LNCAP (cell line): ENCODE results near the gene KLHL40.

ENCODE experiments used
- TF ChIP-seq, protein P1 (sequence below): fragments of 450-650 bp; IDR thresholded peaks from 2 replicates; pipeline ENCODE4 v1.5.1; 2017; ENCODE audit warnings: mild to moderate bottlenecking

The KLHL40 gene

DNA sequence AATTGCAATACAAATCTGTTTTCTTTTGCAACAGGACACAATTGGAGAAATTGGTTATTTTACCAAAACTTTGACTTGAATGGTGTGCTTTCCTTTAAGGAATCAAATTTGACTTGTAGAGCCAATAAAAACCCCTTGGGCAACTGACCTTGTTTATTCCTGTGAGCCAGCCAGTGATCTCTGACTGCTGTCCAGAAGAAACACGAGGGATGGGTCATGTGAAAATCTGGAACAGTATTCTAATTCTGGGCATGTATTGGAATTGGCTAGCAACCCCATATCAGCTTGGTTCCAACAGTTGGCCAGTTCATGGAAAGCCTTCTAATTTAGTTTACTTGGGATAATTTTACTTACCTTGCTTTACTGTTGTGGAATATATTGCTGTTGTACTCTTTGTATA lies 36.4 kb downstream of the KLHL40 start:
- TF ChIP-seq, protein P1, sequence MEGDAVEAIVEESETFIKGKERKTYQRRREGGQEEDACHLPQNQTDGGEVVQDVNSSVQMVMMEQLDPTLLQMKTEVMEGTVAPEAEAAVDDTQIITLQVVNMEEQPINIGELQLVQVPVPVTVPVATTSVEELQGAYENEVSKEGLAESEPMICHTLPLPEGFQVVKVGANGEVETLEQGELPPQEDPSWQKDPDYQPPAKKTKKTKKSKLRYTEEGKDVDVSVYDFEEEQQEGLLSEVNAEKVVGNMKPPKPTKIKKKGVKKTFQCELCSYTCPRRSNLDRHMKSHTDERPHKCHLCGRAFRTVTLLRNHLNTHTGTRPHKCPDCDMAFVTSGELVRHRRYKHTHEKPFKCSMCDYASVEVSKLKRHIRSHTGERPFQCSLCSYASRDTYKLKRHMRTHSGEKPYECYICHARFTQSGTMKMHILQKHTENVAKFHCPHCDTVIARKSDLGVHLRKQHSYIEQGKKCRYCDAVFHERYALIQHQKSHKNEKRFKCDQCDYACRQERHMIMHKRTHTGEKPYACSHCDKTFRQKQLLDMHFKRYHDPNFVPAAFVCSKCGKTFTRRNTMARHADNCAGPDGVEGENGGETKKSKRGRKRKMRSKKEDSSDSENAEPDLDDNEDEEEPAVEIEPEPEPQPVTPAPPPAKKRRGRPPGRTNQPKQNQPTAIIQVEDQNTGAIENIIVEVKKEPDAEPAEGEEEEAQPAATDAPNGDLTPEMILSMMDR, result no peak

DNA sequence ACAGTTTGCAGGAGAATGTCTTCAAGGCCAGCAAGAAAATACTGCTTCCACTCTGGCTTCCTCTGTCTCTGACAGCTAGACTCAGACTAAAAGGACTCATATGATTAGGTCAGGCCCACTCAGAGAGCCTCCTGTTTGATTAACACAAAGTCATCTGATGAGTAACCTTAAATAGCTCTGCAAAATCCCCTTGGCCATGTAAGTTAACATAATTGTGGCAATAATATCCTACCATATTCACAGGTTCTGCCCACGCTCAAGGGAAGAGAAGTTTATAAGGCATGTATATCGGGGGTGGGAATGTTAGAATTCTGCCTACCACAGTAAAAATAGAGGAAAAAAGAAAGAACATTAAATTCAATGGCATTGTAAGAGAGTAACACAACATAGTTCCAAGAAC lies 37.9 kb downstream of the KLHL40 start:
- TF ChIP-seq, protein P1, result no peak

DNA sequence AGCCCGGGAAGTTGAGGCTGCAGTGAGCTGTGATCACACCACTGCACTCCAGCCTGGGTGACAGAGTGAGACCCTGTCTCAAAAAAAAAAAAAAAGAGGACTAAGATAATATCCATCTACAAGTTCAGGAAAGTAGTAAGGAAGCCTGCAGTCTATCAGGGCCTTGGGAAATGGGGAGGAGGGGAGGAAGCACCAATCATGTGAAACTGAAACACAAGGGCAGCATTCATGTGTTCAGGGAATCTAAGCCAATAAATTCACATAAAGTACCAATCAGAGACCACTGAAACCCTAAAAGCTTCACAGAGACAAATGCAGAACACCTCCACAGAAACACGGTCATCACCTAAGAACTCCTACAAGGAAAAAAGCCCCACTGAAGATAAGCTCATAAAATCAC lies 40.1 kb downstream of the KLHL40 start:
- TF ChIP-seq, protein P1, result no peak

DNA sequence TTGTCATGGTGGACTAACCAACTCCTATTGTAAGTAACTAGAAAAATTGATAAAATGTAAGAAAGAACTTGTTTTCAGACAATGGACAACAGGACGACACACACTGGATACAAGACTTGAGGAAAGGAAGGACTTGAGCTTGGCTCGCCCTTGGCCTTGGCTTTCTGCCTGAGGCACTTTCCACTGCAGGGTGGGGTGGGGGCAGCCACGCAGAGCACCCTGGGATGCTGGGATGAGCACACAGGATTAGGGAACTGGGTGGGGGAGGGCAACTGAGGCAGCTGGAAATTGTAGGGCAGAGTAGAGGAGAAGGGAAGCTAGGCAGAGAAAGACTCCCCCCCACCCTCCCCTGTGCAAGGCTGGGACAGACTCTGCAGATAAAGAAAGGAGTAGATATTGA lies 42.7 kb downstream of the KLHL40 start:
- TF ChIP-seq, protein P1, result no peak

DNA sequence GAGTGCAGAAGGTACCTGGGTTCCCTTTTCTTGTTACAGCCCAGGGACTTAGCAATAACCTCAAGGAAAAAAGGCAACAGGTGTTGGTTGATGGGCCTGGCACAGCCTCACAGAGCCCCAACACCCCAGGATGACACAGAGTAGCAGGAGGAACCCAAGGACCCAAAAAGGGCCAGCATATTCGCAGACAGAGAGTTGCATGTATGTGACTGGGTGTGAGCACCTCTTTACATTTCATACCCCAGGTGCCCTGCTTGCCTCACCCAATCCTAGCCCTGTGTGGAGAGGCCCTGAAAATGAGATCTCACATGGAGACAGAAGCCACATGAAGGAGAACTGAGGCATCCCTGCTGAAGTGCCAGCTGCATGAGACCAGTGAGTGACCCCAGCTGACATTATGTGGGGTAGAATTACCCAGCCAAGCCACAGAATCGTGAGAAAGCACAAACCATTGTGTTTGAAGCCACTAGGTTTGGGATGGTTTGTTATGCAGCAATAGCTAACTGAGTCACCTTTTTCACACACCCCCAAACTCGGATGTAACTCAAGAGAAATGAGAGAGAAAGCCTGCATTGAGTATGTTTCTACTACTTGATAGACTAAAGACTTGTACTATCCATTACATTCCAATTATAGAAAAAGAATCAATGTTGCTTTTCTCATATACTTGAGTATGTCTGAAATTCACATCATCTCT lies 43.5 kb downstream of the KLHL40 start:
- TF ChIP-seq, protein P1, result no peak

DNA sequence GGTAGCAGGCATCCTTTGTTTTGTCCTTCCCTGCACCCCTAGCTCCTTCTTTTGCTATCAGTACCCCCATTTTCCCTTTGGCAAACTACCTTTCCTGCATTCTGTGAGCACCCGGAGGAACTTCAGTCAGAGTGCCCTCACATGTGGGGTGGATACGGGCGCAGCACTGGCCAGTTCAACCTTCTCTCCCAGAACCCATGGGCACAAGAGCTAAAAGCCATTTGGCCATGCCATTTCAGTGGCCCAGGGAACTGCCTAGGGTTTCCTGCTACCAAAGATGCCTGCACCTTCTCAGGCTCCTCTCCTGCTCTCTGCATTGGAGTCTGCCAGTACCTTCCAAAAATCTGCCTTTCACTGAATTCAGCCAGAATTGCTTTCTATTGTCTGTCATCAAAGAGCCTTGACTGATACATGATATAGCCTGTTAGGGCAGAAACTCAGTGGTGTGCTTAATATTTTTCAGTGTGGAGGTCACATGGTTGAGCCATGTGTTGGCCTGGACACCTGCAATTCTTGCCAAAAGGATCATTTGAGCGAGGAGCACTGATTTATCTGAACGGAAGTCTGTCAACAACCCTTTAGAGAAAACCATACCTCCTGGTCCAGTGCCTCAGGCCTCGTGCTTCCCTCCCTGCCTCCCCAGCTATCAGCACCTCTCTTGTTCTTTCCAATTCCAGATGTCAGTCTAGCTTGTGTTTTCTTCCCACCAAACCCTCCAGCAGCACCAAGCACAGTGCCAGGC lies 44.2 kb downstream of the KLHL40 start:
- TF ChIP-seq, protein P1, result no peak

DNA sequence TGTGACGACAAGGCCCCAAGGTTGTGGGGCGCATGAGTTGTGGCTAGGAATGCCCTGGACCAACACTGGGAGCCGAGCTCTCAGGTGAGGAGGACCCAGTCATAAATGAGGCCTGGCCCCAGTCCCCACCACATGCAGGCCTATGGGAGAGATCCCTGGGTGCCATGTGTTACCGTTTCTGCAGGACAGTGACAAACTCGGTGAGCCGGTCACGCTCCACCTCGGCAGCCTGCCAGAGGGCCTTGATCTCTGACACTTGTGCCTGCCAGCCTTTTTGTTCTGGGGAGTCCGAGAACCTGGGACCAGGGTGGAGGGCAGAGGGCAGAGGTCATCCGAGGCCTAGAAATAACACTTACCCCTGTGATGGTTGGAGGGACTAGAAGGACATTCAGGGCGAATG lies 45.0 kb downstream of the KLHL40 start:
- TF ChIP-seq, protein P1, result no peak
